OCI-M2 (cell line): ENCODE measurements around the gene FUZ.
"Not testable (repeated sequence)": the region's sequence is repeated elsewhere in the genome, so short reads cannot be mapped to it uniquely, and the experiment has no call there.

ENCODE experiments used
- DNase-seq: peaks from one replicate; lab custom pipeline; 2025; ENCODE audit not compliant: unreplicated experiment; lab: John Stamatoyannopoulos, UW

FUZ gene

DNA sequence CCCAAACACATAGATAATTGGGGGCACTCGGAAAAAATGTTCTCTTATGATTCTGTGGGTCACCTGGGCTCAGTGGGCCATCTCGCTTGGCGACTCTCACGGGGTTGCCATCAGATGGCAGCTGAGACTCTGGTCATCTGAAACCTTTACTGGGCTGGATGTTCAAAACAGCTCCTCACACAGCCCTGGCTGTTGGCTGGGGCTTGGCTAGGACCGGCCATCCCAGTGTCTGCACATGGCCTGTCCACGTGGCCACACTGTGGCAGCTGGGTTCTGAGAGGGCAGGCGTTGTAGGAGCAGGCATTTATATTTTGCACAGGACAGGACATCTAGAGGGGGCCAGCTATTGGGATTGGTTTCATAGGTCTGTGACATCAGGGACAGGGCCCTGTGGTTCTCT lies 20.5 kb upstream of the FUZ start:
- no peak for DNase-seq

DNA sequence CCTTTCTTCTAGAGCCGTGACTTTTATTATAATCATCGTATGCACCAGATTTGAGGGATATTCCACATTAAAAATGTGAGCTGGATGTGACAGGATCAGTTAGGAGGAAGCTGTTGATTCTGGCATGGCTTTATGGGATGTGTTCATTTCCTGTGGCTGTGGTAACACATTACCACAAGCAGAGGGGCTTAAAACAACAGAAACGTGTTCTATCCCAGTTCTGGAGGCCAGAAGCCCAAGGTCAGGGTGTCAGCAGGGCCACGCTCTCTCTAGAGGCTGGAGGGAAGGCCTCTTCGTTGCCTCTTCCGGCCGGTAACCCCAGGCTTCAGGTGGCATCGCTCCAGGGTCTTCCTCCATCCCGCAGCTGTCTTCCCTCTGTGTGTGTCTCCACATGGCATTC lies 19.5 kb upstream of the FUZ start:
- DNase-seq, result no peak

- DNase-seq, result no peak
Measured at GRCh38 chr19:49831592-49831991, 18.5 kb upstream of the FUZ start.

DNA sequence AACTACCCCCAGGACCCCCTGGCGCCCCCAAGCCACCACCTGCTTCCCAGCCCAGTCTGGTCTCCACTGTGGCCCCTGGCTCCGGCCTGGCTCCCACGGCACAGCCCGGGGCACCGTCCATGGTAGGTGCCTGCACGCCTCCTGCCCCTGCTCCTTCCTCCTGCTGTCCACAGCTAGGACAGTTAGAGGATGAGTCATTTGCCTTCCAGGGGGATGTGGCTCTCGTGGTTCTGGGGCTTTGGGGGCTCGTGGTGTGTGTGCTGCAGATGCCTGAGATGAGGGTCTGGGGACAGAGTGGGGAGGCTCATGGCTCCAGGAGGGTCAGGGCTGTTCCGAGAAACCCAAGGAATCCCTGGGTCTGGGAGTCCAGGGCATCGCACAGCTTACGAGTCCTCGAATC lies 17.7 kb upstream of the FUZ start:
- no peak for DNase-seq

- no peak for DNase-seq
Measured at GRCh38 chr19:49829721-49830120, 16.6 kb upstream of the FUZ start.

DNA sequence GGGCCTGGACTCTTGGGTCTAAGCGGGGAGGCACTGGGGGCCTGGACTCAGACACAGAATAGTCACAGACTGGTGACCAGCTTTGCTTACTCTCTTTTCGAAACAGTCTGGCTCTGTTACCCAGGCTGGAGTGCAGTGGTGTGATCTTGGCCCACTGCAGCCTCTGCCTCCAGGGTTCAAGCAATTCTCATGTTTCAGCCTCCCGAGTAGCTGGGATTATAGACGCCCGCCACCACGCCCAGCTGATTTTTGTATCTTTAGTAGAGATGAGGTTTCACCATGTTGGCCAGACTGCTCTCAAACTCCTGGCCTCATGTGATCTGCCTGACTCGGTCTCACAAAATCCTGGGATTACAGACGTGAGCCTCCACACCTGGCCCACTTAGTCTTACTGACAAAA lies 16.1 kb upstream of the FUZ start:
- no peak for DNase-seq

DNA sequence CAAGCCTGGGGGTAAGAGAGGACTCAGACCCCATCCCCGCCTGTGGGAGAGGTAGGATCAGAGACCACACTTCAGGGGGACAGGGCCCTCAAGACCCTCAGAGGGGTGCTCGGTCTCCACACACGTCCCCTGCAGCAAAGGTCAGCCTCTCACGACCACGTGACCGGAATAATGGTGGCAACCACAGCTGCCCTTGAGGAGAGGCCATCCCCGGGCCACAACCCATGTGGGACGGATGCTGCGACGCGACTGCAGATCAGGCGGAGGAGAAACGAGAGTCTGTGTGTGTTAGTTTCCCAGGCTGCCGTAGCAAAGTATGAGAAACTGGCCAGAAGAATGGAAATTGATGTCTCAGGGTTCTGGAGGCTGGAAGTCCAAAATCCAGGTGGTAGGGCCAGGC lies 13.9 kb upstream of the FUZ start:
- DNase-seq, result no peak

- no peak for DNase-seq
Measured at GRCh38 chr19:49824662-49825061, 11.6 kb upstream of the FUZ start.

GRCh38 chr19:49823472-49823871 lies 10.4 kb upstream of the FUZ start:
- no peak for DNase-seq

GRCh38 chr19:49820125-49820524 lies 7.0 kb upstream of the FUZ start:
- DNase-seq, result peak; percentile 71

DNA sequence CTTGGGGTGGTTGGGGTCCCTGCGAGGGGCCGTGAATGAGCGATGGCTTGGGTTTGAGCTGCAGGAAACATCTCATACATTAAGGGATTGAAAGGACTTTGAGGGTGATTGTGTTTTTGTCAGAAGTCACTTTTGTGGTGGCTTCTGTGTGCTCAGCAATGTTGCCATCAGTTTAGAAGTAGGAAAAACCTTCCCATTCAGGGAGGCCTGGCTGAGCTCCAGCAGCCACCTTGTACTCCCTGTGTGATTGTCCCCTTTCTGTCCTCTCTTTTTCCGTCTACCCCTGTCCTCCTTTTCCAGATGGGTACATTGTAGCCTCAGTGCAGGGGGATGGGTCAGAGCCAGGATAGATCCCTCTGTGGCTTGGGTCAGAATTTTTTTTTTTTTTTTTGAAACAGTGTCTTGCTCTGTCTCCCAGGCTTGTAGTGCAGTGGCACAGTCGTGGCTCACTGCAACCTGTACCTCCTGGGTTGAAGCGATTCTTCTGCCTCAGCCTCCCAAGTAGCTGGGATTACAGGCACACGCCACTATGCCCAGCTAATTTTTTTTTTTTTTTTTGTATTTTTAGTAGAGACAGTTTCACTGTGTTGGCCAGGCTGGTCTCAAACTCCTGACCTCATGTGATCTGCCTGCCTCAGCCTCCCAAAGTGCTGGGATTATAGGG lies 6.5 kb upstream of the FUZ start:
- DNase-seq, result not testable (repeated sequence)

DNA sequence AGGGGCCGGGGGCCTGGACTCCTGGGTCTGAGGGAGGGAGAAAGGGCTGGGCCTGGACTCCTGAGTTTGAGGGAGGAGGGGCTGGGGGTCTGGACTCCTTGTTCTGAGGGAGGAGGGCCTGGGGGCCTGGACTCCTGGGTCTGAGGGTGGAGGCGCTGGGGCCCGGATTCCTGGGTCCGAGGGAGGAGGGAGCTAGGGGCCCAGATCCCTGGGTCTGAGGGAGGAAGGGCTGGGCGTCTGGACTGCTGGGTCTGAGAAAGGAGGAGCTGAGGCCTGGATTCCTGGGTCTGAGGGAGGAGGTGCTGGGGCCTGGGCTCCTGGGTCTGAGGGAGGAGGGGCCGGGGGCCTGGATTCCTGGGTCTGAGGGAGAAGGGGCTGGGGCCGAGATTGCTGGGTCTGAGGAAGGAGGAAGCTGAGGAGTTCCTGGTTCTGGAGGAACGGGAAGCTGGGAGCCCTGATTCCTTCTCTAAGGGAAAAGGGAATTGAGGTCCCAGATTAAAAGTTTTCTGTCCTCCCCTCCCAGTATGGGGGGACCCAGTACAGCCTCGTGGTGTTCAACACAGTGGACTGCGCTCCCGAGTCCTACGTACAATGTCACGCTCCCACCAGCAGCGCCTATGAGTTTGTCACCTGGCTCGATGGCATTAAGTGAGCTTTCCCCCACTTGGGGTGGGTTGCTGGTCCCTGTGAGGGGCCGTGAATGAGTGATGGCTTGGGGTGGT lies 5.7 kb upstream of the FUZ start:
- DNase-seq, result no peak

- peak; percentile 96 for DNase-seq
Measured at GRCh38 chr19:49817964-49818648, 5.0 kb upstream of the FUZ start, which contains the start of gene MED25. Gene MED25 (plus strand): TSS chr19:49818289. CDS start chr19:49818342, 53 bp downstream.

DNA sequence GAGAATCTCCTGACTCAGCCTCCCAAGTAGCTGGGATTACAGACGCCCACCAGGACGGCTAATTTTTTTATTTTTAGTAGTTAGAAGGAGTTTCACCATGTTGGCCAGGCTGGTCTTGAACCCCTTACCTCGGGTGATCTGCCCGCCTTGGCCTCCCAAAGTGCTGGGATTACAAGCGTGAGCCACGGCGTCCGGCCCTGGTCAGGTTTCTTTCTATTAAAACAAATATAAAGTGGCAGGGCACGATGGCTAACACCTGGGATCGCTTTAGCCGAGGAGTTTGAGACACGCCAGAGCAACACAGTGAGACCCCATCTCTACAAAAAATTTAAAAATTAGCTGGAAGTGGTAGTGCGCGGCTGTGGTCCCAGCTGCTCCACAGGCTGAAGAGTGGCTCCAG lies 3.5 kb upstream of the FUZ start:
- DNase-seq, result no peak

DNA sequence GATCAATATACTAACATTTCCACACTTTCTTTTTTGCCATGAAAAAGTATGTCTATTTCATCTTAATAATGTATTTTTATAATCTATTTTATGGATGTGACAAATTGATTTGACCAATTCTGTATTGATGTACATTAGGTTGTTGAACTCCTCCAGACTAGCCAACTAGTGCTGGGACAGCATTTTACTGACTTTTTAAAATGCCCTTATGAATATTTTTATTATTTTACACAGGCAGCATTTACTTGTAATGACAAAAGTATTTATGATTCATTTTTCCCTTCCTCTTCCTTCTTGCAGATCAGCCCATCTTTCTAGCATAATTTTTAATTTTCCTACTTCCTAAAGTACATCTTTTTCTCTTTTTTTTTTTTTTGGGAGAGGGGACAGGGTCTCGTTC lies 918 bp upstream of the FUZ start:
- DNase-seq, result no peak

DNA sequence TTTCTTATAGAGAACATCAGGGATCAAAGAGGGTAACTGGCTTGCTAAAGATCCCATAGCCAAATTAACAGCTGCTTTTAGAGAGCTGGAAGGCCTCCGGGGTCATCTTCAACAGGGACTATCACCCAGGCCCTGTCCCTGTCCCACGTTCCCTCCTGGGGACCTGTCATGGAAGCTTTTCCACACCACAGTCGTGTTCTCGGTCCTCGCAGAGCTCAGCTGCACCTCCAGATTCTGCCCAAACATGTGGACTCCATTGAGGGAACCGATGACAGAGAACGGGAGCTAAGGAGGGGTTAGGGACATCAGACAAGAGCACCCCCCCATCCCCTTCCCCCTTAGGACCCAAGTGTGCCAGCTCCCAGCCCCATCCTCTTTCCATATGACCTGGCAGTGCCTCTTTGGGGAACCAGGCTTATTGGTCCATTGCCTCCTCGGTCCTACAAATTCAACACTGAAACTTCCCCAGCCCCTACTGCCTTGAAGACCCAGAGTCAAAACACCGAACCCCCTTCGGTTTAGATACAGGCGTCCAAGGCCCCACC lies 568 bp downstream of the FUZ start:
- no peak for DNase-seq

DNA sequence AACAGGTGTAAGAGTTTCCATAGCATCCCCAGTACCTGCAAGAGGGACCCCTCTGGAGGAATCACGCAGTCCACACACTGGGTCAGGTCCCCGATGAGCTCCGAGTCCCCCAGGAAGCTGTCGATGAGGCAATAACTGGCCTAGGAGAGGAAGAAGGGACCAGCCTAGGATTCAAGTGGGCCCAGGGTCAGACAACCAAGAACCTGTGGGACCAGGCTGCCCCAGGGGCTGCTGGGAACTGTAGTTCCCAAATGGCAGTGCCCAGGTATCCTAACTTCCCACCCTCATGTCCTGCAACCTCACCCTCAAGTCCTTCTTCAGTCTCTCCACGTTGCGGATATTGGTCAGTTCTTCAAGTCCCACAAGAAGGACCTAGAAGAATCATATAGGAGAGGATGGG lies 1.8 kb downstream of the FUZ start:
- DNase-seq, result no peak

DNA sequence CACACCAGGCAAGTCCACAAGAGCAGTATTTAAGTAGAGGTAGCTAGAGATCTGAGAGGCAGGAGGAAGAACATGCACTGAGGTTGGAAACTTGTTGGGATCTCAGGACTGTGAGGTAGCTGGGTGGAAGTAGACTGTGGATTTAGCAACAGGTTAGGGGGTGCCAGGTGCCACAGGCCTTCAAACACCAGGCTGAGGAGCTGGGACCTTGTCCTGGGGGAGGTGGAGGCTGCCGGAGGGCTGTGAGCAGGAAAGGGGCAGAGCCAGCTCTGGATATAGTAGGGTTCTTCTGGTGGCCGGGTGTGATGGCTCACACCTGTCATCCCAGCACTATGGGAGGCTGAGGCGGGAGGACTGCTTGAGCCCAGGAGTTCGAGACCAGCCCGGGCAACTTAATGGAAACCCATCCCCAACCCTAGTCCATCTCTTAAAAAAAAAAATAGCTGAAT lies 3.1 kb downstream of the FUZ start:
- DNase-seq, result no peak

DNA sequence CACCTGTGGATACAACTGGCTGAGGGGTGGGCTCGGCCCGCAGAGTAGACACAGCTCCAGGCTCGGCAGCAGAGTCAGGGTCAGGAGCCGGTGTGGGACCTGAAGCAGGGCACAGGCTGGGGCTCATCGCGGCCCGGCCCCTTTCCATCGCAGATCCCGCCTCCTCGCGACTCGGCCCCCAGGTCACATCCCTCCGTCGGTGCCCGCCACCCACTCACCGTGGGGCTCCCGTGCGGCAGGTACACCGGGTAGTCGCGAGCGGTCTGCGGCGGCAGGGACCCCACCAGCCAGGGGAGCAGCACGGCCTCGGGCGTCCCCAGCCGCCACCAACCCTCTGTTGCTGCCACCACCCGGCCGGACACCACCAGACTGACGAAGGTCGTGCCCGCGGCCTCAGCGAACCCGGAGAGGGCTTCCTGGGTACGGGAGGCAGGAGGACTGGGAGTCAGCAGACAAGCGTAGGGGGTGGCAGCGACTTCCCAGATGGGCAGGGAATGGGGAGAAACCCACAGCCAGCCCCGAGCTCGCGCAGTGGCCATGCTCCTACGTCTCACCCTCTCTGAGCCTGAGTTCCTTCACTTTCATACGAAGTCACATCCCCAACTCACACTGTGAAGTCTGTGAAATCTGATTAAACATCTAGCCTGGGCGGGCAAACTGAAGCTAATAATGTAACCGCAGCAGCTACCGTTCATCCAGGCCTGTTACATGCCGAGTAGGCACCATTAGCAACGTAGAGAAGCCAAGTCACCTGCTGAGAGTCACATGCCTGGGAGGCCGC lies 3.7 kb downstream of the FUZ start:
- DNase-seq, result no peak

GRCh38 chr19:49808711-49809159 lies 4.4 kb downstream of the FUZ start:
- DNase-seq, result no peak
